Tibial artery (tissue), 4 donors: ENCODE results near the gene SIM2.

Experiments used
- DNase-seq, 2 donors: peaks; one replicate each; pipeline ENCODE4 v3.0.0-alpha.2; 2019
- H3K27ac ChIP-seq, 2 donors: fragments of 200-600 bp; sonication (generic) in 1 of 2; 1 replicate in 1 of 2; 2 replicates in 1 of 2; pipeline ENCODE4 v1.5.1; 2018 to 2019; ENCODE audit warnings: mild to moderate bottlenecking in 1 of 2
- H3K27me3 ChIP-seq, 2 donors: fragments of 200-600 bp; sonication (generic) in 1 of 2; one replicate each; pipeline versions ENCODE4 v1.5.1 to v1.6.0; 2016 to 2019
- H3K36me3 ChIP-seq, 3 donors: fragments of 200-600 bp; sonication (generic) in 2 of 3; one replicate each; pipeline ENCODE4 v1.5.1; 2016 to 2019; ENCODE audit warnings: mild to moderate bottlenecking in 2 of 3
- H3K4me1 ChIP-seq, 4 donors: fragments of 200-600 bp; sonication (generic) in 2 of 4; 1 replicate in 3 of 4; 2 replicates in 1 of 4; pipeline ENCODE4 v1.5.1; 2016 to 2019
- H3K4me3 ChIP-seq, 2 donors: fragments of 200-600 bp; sonication (generic) in 1 of 2; 1 replicate in 1 of 2; 2 replicates in 1 of 2; pipeline ENCODE4 v1.5.1; 2018 to 2019; ENCODE audit warnings: mild to moderate bottlenecking in 2 of 2
- H3K9me3 ChIP-seq, 3 donors: fragments of 200-600 bp; sonication (generic) in 1 of 3; one replicate each; pipeline ENCODE4 v1.5.1; 2016 to 2019
- CTCF ChIP-seq, 2 experiments: fragments of 200-600 bp in 1 of 2; fragments of 450-650 bp in 1 of 2; IDR thresholded peaks; one replicate each; pipeline ENCODE4 v1.5.1; 2017 to 2019; ENCODE audit warnings: antibody characterized with exemption in 2 of 2, mild to moderate bottlenecking in 1 of 2, moderate library complexity in 1 of 2
- intact Hi-C: fragments of 100-400 bp; cut with DNase I; formaldehyde crosslinking; loops from one replicate; pipeline ENCODE4 v1.15.0; 2023; ENCODE audit warnings: low total_unique reads

The SIM2 gene

GRCh38 chr21:36768496-36768895 lies 69.6 kb downstream of the SIM2 start:
- intact Hi-C loops: no loop called here
- Histone ChIP-seq H3K4me1 (peaks cover 0 to 8% (median 3%) of the 10 kb centered on the region in 4 donors), H3K9me3 (no peaks in the 10 kb centered on the region), H3K4me3 (no peak overlapping the region), H3K36me3 (peaks cover 0 to 17% (median 1%) of the 10 kb centered on the region in 3 donors), H3K27me3 (no peaks in the 10 kb centered on the region), H3K27ac (no peak overlapping the region)
- TF ChIP-seq CTCF (IDR thresholded peaks at IDR 0.05): no peak
- DNase-seq: no peak

- TF ChIP-seq CTCF (IDR thresholded peaks at IDR 0.05): no peak
- Histone ChIP-seq H3K27me3 (no peaks in the 10 kb centered on the region), H3K9me3 (no peaks in the 10 kb centered on the region), H3K4me3 (no peak overlapping the region), H3K4me1 (peaks cover 0 to 8% (median 4%) of the 10 kb centered on the region in 4 donors), H3K27ac (no peak overlapping the region), H3K36me3 (peaks cover 0 to 11% (median 0%) of the 10 kb centered on the region in 3 donors)
- no peak for DNase-seq
- intact Hi-C loops: no loop called here
Observed at GRCh38 chr21:36769051-36769839, 70.3 kb downstream of the SIM2 start.

- H3K27me3 ChIP-seq: no peaks in the 10 kb centered on the region
- peaks cover 0 to 8% (median 4%) of the 10 kb centered on the region in 4 donors for H3K4me1 ChIP-seq
- H3K27ac ChIP-seq: no peak overlapping the region
- peak; percentile 46 to 81 for DNase-seq
- no peak overlapping the region for H3K4me3 ChIP-seq
- no peak for TF ChIP-seq CTCF (IDR thresholded peaks at IDR 0.05)
- intact Hi-C loops: no loop called here
- no peaks in the 10 kb centered on the region for H3K9me3 ChIP-seq
- H3K36me3 ChIP-seq: no peaks in the 10 kb centered on the region
Observed at GRCh38 chr21:36773117-36773516, 74.2 kb downstream of the SIM2 start.

- peaks cover 0 to 8% (median 4%) of the 10 kb centered on the region in 4 donors for H3K4me1 ChIP-seq
- intact Hi-C loops: no loop called here
- no peak for TF ChIP-seq CTCF (IDR thresholded peaks at IDR 0.05)
- H3K36me3 ChIP-seq: no peaks in the 10 kb centered on the region
- H3K27me3 ChIP-seq: no peaks in the 10 kb centered on the region
- no peak overlapping the region for H3K27ac ChIP-seq
- no peaks in the 10 kb centered on the region for H3K9me3 ChIP-seq
- no peak overlapping the region for H3K4me3 ChIP-seq
- DNase-seq: no peak
Observed at GRCh38 chr21:36773995-36774394, 75.1 kb downstream of the SIM2 start.

GRCh38 chr21:36776981-36777617 lies 78.2 kb downstream of the SIM2 start:
- intact Hi-C loops: no loop called here

More at GRCh38 chr21:36776981-36777617, 78.2 kb downstream of the SIM2 start:
- no peak for DNase-seq
- no peaks in the 10 kb centered on the region for H3K9me3 ChIP-seq
- no peaks in the 10 kb centered on the region for H3K27me3 ChIP-seq
- peaks cover 0 to 8% (median 2%) of the 10 kb centered on the region in 4 donors for H3K4me1 ChIP-seq
- H3K36me3 ChIP-seq: no peaks in the 10 kb centered on the region
- H3K27ac ChIP-seq: no peak overlapping the region
- H3K4me3 ChIP-seq: no peak overlapping the region
- no peak for TF ChIP-seq CTCF (IDR thresholded peaks at IDR 0.05)
